HL-60/S4 treated with retinoic acid at 250 ng/mL for 4 days and 3 days (cell line): ENCODE measurements around the gene CCDC15.

Source experiments
- in situ Hi-C: fragments of 300-500 bp; cut with MboI; formaldehyde crosslinking; loops from 2 replicates; pipeline ENCODE4 v1.7.0; 2022; ENCODE audit warnings: low sequenced_read_pairs

The CCDC15 gene

GRCh38 chr11:124942466-124943253 lies 11.3 kb upstream of the CCDC15 start:
- in situ Hi-C loops: no loop called here

DNA sequence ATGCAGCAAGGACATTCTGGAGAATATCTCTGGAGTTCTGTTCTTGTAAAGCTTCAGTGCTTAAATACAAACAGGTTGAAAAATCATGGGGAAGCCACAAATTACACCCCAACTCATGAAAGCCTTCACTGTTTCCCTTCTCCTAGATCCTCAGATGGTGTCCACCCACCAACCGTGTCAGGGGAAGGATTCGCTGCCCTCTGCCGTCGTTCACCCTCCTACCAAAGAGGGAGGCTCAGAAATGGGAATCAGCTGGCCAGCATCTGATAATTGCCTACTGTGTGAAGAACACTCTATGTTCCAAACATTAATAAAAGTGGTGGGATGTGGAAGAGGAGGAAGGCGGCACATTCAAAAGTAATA lies 10.8 kb upstream of the CCDC15 start:
- in situ Hi-C loops: no loop called here

DNA sequence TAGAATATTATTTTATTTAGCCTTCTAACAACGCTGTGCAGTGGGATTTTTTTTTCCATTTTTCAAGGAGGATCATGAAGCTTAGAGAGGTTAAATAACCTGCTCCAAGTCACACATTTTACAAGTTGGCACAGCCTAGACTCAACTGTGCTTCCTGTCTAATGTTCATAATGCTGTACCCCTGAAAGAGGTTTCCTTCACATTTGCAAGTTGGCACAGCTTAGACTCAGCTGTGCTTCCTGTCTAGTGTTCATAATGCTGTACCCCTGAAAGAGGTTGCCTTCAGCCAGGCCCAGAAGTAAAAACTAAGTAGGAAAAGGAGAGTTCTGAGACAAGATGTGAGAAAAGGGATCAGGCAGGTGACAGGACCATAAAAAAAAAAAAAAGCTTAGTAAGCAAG lies 10.3 kb upstream of the CCDC15 start:
- in situ Hi-C loops: no loop called here

- in situ Hi-C loops: no loop called here
Observed at GRCh38 chr11:124944565-124944964, 9.4 kb upstream of the CCDC15 start.

DNA sequence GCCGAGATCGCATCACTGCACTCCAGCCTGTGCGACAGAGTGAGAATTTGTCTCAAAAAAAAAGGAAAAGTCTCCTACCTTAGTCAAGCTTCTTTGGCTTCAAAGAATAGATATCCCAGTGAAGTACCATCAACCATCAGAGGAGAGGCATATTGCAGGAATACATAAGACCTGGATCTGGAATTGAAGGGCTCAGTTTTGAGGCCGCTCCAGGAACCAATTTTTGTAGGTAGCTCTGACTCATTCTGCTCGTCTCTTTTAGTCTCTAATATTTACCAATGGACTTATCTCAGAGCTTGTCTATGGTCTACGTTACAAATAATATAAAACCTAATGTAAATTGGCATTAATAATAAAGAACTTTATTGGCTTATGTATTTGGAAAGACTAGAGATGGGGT lies 8.2 kb upstream of the CCDC15 start:
- in situ Hi-C loops: no loop called here

DNA sequence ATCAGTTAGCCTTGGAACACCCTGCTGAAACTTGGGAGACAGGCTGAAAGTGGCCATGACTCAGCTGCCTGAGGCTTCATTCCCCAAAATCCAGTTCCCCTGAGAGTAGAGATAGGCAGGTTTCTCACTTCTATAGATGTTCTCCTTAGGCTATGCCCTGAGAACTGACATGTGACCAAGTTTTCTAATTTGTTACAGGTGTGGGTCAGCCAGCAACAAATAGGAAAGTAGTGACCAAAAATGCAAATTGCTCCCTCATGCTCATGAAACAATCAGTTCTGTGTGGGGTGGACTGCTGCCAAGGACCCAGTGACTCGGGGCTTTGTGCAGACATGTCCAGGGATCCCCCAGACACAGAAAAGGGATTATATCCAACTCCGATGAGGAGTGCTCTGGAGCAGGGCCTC lies 7.3 kb upstream of the CCDC15 start:
- in situ Hi-C loops: no loop called here

- in situ Hi-C loops: loop anchor here (25.0 kb wide), 2 partner anchors 187 to 387 kb away; no protein-coding TSS in a partner anchor
Observed at GRCh38 chr11:124950601-124951330, 3.2 kb upstream of the CCDC15 start.

GRCh38 chr11:124951341-124951740 lies 2.7 kb upstream of the CCDC15 start:
- in situ Hi-C loops: loop anchor here (25.0 kb wide), 2 partner anchors 186 to 386 kb away; no protein-coding TSS in a partner anchor

DNA sequence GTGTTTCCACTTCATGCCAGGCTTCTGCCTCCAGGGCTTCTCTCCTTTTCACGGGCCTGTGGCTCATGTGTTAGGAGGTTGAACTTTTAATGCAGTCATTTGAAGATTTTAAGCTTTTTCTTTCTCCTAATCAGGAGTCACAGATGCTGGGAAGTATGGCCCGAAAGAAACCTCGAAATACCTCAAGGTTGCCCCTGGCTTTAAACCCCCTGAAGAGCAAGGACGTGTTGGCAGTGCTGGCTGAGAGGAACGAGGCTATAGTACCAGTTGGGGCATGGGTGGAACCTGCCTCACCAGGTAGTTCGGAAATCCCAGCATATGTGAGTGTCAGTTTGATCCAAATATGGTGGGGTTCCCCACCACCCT lies 571 bp downstream of the CCDC15 start:
- in situ Hi-C loops: loop anchor here (25.0 kb wide), 2 partner anchors 183 to 383 kb away; no protein-coding TSS in a partner anchor

DNA sequence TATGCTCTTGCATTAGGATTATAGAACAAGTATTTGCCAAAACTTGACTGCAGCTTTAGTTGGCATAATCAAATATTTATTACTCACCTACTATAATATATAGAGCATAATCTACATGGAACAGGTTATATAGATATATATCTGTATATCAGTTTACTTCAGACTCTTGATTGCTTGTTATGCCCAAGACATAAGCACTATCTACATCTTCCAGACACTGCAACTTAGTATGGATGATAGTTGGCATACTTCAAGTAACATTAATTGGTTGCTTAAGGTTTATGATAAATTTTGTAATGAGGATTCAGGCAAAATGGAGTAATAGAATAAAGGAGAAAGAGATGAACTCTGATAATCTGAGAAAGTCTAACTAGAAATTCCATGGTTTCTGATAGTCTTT lies 1.0 kb downstream of the CCDC15 start:
- in situ Hi-C loops: loop anchor here (25.0 kb wide), 2 partner anchors 182 to 382 kb away; no protein-coding TSS in a partner anchor

DNA sequence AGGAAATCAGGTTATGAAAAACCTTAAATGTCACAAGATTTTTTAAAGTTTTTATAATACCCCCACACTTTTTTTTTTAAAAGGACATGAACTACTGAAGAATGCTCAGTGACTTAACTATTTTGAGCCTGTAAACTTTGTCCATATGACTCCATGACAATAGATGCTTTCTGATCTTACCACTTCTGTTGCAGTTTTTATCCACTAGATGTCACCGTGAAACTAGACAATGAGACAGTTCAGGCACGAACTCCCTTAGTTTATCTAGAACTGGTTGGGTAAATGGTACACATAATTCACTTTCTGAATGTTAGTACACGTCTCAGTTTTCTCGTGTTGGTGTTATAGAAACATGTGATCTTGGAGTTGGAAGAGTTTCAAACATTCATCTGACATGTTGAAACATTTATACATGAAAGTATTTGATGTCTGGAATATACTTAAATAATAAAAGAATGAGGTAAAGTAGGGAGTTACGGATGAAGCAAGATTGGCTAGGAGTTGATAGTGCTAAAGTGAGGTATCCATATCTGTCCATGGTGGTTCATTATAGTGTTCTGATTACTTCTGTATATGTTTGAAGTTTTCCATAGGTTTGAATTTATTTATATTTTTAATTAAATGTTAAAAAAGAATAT lies 8.1 kb downstream of the CCDC15 start:
- in situ Hi-C loops: loop anchor here (10.0 to 25.0 kb wide), 3 partner anchors 175 to 453 kb away; no protein-coding TSS in a partner anchor

DNA sequence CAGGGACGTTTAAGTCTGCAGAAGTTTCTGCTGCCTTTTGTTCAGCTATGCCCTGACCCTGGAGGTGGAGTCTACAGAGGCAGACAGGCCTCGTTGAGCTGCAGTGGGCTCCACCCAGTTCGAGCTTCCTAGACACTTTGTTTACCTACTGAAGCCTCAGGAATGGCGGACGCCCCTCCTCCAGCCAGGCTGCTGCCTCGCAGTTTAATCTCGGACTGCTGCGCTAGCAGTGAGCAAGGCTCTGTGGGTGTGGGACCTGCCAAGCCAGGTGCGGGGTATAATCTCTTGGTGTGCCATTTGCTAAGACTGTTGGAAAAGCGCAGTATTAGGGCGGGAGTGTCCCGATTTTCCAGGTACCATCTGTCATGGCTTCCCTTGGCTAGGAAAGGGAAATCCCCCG lies 14.2 kb downstream of the CCDC15 start:
- in situ Hi-C loops: loop anchor here (10.0 to 25.0 kb wide), 3 partner anchors 169 to 447 kb away; no protein-coding TSS in a partner anchor

DNA sequence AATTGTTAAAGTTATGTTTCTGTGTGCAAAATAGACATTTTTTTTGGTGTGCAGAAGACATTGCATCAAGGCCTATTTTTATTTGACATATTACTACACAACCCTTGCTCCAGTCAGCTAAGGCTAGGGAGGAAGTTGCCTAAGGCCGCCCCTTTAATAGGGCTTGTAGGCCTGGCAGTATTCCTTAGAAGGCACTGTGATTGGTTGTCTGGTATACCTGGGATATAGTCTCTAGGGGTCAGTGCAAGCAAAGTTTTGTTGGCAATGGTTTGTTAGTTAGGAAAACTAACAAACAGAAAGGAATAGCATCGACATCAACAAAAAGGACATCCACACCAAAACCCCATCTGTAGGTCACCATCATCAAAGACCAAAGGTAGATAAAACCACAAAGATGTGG lies 16.9 kb downstream of the CCDC15 start:
- in situ Hi-C loops: loop anchor here (25.0 kb wide), 2 partner anchors 166 to 366 kb away; no protein-coding TSS in a partner anchor

DNA sequence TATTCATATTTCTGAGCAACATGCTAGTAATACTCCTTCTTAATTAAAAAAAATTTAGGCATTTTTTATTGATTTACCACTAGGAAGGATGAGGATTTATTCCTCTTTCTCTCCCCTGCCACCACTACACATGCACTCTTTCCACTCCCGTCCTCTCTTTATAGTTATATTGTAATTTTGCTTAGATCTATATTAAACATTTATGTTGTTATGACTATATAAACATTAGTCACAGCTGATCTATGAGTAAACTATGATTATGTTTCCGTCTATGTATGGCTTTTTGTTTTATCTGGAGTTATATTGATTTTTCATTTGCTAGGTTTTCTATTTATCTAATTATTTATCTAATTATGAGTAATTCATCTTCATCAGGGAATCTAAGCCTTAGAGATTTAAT lies 17.8 kb downstream of the CCDC15 start:
- in situ Hi-C loops: loop anchor here (25.0 kb wide), 2 partner anchors 165 to 365 kb away; no protein-coding TSS in a partner anchor

- in situ Hi-C loops: no loop called here
Observed at GRCh38 chr11:124976531-124976930, 22.5 kb downstream of the CCDC15 start.

DNA sequence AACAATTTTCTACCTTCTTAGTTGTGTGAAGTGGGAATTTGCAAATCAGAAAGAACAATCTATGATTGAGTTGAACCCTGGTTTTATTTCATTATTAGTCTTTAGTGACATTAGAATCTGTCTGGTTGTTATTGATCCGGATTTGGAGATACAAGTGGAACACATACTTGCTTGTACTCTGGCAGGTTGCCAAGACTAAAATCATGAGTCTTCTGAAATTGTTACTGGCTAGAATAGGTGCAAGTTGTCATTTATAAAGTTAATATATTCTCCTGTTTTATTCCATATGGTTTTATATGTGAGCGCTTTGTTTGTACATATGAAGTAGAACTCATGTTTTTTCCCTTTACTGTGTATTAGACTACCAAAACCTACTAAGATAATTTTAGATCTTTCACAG lies 23.0 kb downstream of the CCDC15 start:
- in situ Hi-C loops: no loop called here

DNA sequence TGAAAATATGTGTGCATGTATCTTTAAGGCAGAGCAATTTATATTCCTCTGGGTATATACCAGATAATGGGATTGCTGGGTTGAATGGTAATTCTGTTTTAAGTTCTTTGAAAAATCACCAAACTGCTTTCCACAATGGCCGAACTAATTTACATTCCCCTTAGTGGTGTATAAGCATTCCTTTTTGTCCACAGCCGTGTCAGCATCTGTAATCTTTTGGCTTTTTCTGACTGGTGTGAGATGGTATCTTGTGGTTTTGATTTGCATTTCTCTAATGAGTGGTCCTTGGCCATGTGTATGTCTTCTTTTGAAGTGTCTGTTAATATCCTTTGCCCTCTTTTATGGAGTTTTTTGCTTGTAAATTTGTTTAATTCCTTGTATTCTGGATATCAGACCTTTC lies 24.3 kb downstream of the CCDC15 start:
- in situ Hi-C loops: no loop called here

GRCh38 chr11:124982043-124982442 lies 28.0 kb downstream of the CCDC15 start:
- in situ Hi-C loops: no loop called here

DNA sequence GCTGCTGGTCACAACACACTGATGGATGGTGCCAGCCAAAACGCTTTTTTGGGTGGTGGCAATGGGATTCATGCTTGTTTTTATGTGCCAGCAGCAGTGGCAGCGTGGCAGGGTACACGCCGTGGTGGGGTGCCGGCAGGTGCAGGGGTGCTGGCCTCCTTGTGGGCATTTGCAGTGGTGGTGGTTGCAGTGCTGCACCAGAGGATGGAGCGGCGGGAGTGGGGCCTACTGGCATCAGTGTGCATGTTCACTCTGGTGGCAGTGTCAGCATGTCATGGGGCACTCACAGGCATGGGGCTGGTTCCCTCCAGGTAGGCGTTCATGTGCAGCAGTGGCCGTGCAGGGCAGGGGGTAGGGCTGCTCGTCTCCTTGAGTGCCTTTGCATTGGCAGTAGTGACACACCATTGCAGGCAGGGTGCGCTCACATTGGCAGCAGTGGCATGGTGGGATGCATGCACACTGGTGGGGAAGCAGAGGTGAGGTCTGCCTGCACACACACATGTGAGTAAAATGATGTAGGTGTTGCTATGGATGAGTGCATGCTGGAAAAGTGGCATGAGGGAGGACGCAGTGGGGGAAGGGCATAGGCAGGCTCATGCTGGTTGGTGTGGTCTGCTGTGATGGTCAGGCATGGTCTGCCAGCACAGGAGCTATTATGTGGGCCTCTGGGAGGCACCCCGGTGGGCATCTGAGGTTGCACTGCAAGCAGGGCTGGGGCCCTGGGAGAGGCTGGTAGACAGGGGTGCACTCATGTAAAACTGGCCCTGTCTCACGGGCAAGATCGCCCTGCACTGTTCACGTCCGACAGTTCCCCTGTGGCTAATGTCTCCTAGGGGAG lies 29.9 kb downstream of the CCDC15 start:
- in situ Hi-C loops: no loop called here

- in situ Hi-C loops: no loop called here
Observed at GRCh38 chr11:124984512-124984854, 30.5 kb downstream of the CCDC15 start.

DNA sequence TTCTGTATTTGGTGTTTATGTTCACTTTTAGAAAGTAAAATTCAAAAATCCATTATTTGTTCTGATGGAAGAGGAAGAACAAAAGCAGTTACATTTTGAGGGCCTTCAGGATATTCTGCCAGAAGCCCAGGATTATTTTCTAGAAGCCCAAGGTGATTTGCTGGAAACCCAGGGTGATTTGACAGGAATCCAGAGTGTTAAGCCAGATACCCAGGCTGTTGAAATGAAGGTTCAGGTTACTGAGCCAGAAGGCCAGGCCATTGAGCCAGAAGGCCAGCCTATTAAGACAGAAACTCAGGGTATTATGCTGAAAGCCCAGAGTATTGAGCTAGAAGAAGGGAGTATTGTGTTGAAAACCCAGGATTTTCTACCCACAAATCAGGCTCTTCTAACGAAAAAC lies 33.1 kb downstream of the CCDC15 start:
- in situ Hi-C loops: no loop called here
